ENCODE measurements around the gene TBC1D22A. TPM values are rescaled to one million over a fixed set of nuclear protein-coding genes. Genes with fewer than 3 reads are reported as not detected.

Gene TBC1D22A
- total RNA-seq, 1 experiment from 2014 or later = 20.9 TPM

- no peak overlapping the region for H3K27ac ChIP-seq (ENCODE audit: low read depth, low read length)
- H3K79me2 ChIP-seq (ENCODE audit: insufficient read depth, low read length) = peaks cover 12% of the 10 kb centered on the region
- TF ChIP-seq REST (IDR thresholded peaks at IDR 0.05; ENCODE audit: low read depth) (no peak), SIN3A (IDR thresholded peaks at IDR 0.05; ENCODE audit: low read depth) (no peak), FOSL1 (IDR thresholded peaks at IDR 0.05; ENCODE audit: low read depth) (no peak)
- TF ChIP-seq, protein P1, sequence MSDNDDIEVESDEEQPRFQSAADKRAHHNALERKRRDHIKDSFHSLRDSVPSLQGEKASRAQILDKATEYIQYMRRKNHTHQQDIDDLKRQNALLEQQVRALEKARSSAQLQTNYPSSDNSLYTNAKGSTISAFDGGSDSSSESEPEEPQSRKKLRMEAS (IDR thresholded peaks at IDR 0.05) = no peak
- no peak overlapping the region for H2AFZ ChIP-seq (ENCODE audit: low read depth, low read length, poor library complexity, severe bottlenecking)
- no peaks in the 10 kb centered on the region for H3K36me3 ChIP-seq (ENCODE audit: control insufficient read depth in 1 of 2, insufficient read depth in 2 of 2, low read length in 2 of 2)
- no peaks in the 10 kb centered on the region for H3K9me2 ChIP-seq (ENCODE audit: insufficient read depth)
- no peaks in the 10 kb centered on the region for H3K27me3 ChIP-seq (ENCODE audit: insufficient read depth, low read length)
- DNase-seq (ENCODE audit: low read depth, low spot score) (no peak), ATAC-seq (no peak)
- no peak overlapping the region for H3K4me3 ChIP-seq (replicated peaks in 1 of 2; ENCODE audit: low read depth in 1 of 2, low read length in 2 of 2)
- intact Hi-C loops (cut with micrococcal nuclease) = no loop called here
- peaks cover 6 to 10% of the 10 kb centered on the region in 2 experiments; a peak in 1 of 4 replicates for H3K9me3 ChIP-seq (ENCODE audit: control insufficient read depth in 1 of 2, insufficient read depth in 1 of 2, low read depth in 1 of 2, low read length in 2 of 2)
- H3K9ac ChIP-seq (ENCODE audit: low read length) = no peak overlapping the region
- CTCF ChIA-PET = no interaction called here
- H3K4me1 ChIP-seq (ENCODE audit: control insufficient read depth in 1 of 2, insufficient read depth in 2 of 2, low read length in 2 of 2) = peaks cover 21 to 40% of the 10 kb centered on the region in 2 experiments
- no peak overlapping the region for H3K4me2 ChIP-seq (ENCODE audit: low read length)
- RAD21 ChIA-PET (ENCODE audit: low non-redundant PET in 1 of 2, low total read pairs in 2 of 2, uncharacterized antibody in 2 of 2, unreplicated experiment in 2 of 2) = no interaction called here
- POLR2A ChIA-PET = no interaction called here
- H4K20me1 ChIP-seq (ENCODE audit: insufficient read depth) = no peaks in the 10 kb centered on the region
- no TSS peak for BruUV-seq (replicated peaks)
Observed at GRCh38 chr22:46757104-46757503, 5.3 kb upstream of the TBC1D22A start.

DNA sequence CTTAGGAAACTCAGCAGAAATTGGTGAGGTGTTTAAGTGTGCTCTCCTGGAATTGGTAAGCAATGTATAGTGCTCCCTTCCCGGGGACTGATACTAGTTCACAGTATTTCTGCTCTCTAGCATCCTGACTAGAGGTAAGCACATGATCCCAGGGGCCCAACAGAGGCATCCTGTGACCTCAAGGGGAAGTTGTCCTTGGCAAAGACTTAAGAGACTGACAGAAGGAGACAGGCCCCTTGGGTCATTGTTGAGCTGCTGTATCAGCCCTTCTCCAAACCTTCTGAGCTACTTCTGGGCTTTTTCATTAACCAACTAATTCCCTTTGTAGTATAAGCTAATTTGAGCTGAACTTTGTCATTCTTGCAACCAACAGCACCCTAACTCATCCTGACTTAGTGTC lies 4.3 kb upstream of the TBC1D22A start:
- no peak overlapping the region for H3K9ac ChIP-seq (ENCODE audit: low read length)
- H3K9me2 ChIP-seq (ENCODE audit: insufficient read depth) = no peaks in the 10 kb centered on the region
- no peak overlapping the region for H3K4me2 ChIP-seq (ENCODE audit: low read length)
- no TSS peak for BruUV-seq (replicated peaks)
- TF ChIP-seq POLR2AphosphoS5 (IDR thresholded peaks at IDR 0.05; ENCODE audit: low read depth, low read length) (no peak), SIN3A (IDR thresholded peaks at IDR 0.05; ENCODE audit: low read depth) (no peak), EGR1 (IDR thresholded peaks at IDR 0.05; ENCODE audit: low read depth) (no peak), FOSL1 (IDR thresholded peaks at IDR 0.05; ENCODE audit: low read depth) (no peak), CEBPB (IDR thresholded peaks at IDR 0.05; ENCODE audit: low read depth) (no peak), CBX3 (IDR thresholded peaks at IDR 0.05; ENCODE audit: low read depth) (no peak)
- TF ChIP-seq, protein P1 (IDR thresholded peaks at IDR 0.05) = no peak
- intact Hi-C loops (cut with micrococcal nuclease) = no loop called here
- POLR2A ChIA-PET = interaction anchor here (0.8 to 1.4 kb wide), 3 partner anchors 16 to 194 kb away, joined by 3 to 4 read pairs (median 4); no protein-coding TSS in a partner anchor
- no peaks in the 10 kb centered on the region for H3K27me3 ChIP-seq (ENCODE audit: insufficient read depth, low read length)
- CTCF ChIA-PET = interaction anchor here (0.7 to 1.9 kb wide), 11 partner anchors 9 to 366 kb away, joined by 3 to 20 read pairs (median 4); partner anchors contain the start of gene CERK
- ATAC-seq (no peak), DNase-seq (ENCODE audit: low read depth, low spot score) (no peak)
- peaks cover 20% of the 10 kb centered on the region for H3K79me2 ChIP-seq (ENCODE audit: insufficient read depth, low read length)
- no peak overlapping the region for H3K27ac ChIP-seq (ENCODE audit: low read depth, low read length)
- H3K4me1 ChIP-seq (ENCODE audit: control insufficient read depth in 1 of 2, insufficient read depth in 2 of 2, low read length in 2 of 2) = peaks cover 21 to 38% of the 10 kb centered on the region in 2 experiments
- RAD21 ChIA-PET (ENCODE audit: low non-redundant PET in 1 of 2, low total read pairs in 2 of 2, uncharacterized antibody in 2 of 2, unreplicated experiment in 2 of 2) = interaction anchor here in 1 of 2 experiments (0.6 to 1.4 kb wide), 3 partner anchors 19 to 194 kb away, joined by 3 read pairs; no protein-coding TSS in a partner anchor
- H2AFZ ChIP-seq (ENCODE audit: low read depth, low read length, poor library complexity, severe bottlenecking) = no peak overlapping the region
- H4K20me1 ChIP-seq (ENCODE audit: insufficient read depth) = no peaks in the 10 kb centered on the region
- H3K9me3 ChIP-seq (ENCODE audit: control insufficient read depth in 1 of 2, insufficient read depth in 1 of 2, low read depth in 1 of 2, low read length in 2 of 2) = peaks cover 6 to 10% of the 10 kb centered on the region in 2 experiments; a peak in 1 of 4 replicates
- H3K36me3 ChIP-seq (ENCODE audit: control insufficient read depth in 1 of 2, insufficient read depth in 2 of 2, low read length in 2 of 2) = no peaks in the 10 kb centered on the region
- H3K4me3 ChIP-seq (replicated peaks in 1 of 2; ENCODE audit: low read depth in 1 of 2, low read length in 2 of 2) = no peak overlapping the region
